CD4-positive, alpha-beta T cell treated with Interleukin-17A for 4 hours (primary cell): Measurements from ENCODE around the gene PRR14L.
A peak's percentile ranks its signal among the peaks of the same experiment; 100 is the strongest.
"Not testable (repeated sequence)": the region's sequence is repeated elsewhere in the genome, so short reads cannot be mapped to it uniquely, and the experiment has no call there.

ENCODE experiments used
- DNase-seq: peaks from one replicate; pipeline ENCODE4 v3.0.0-alpha.2; 2020; ENCODE audit warnings: mixed read lengths

PRR14L gene

GRCh38 chr22:31681349-31682345 lies 68.3 kb downstream of the PRR14L start:
- DNase-seq = no peak

DNA sequence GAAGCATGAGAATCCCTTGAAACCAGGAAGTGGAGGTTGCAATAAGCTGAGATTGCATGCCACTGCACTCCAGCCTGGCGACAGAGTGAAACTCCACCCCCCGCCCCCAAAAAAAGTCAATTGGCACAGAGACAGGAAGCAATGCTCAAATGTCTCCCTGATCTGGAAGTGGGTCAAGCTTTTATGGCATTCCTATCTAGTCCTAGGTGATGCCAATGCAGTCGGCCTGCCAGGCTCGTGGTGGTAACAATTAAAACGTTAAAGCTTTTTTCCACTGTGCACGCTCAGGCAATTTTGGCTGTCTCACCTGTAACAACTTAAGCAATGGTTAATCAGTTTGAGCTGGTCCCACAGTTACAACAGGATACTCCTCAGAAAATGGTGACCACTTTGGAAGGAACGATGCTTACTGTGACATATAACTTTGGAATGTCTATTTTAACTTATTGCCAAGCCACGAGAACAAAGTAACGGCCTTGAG lies 69.0 kb downstream of the PRR14L start:
- no peak for DNase-seq

DNA sequence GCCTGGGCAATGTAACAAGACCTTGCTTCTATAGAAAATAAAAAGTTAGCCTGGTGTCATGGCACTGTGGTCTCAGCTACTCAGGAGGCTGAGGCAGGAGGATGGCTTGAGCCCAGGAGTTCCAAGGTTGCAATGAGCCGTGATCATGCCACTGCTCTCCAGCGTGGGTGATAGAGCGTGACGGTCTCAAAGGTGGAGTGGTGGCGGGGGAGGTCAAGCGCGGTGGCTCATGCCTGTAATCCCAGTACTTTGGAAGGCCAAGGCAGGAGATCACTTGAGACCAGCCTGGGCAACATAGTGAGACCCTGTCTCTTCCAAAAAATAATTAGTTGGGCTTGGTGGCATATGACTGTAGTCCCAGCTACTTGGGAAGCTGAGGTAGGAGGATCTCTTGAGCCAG lies 71.2 kb downstream of the PRR14L start:
- no peak for DNase-seq

DNA sequence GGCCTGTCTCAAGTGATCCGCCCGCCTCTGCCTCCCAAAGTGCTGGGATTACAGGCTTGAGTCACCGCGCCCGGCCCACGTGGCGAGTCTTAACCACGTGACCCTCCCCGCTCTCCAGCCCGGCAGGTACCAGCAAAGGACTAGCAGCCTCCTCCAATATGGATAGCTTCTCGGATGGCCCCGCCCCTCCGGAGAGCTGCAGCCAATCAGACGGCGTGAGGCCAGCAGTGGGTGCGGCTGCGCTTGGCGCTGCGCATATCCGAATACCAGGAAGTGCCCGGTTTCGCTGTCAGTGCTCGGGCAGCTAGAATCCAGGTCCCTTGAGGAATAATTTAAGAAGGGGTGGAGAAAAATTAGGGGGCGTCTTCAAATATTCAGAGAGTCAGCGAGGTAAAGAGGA lies 73.2 kb downstream of the PRR14L start:
- DNase-seq = peak; percentile 96

DNA sequence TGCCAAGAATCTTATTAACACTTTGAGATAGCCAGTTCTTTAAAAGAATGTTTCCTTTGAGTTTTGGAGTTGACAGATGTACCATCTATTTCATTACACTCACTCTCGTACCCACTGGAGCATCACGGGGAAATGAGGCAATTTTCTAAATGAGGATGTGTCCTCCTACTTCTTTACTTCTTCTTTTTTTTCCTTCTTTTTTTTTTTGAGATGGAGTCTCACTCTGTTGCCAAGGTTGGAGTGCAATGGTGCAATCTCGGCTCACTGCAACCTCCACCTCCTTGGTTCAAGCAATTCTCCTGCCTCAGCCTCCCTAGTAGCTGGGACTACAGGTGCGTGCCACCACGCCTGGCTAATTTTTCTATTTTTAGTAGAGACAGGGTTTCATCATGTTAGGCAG lies 75.7 kb downstream of the PRR14L start:
- DNase-seq = not testable (repeated sequence)

DNA sequence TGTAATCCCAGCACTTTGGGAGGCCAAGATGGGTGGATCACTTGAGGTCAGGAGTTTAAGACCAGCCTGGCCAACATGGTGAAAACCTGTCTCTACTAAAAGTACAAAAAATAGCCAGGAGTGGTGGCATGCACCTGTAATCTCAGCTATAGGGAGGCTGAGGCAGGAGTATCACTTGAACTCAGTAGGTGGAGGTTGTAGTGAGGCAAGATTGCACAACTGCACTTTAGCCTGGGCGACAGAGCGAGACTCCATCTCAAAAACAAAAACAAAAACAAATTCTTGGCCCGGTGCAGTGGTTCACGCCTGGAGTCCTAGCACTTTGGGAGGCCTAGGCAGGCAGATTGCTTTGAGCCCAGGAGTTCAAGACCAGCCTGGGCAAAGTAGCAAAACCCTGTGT lies 81.1 kb downstream of the PRR14L start:
- not testable (repeated sequence) for DNase-seq

DNA sequence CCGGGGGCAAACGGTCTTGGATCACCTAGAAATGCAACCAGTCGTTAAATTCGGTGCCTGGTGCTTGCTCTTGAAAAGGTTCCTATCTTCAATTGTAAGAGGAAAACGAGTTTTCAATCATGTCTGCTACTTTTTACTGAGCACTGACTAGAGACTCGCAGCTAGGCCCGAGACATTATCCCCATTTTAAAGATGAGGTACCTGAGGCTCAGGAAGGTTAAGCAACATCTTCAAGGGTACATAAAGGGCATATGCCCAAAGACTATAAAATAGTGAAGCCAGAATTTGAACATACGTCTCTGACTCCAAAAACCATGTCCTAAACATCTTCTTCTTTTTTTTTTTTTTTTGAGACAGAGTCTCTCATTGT lies 87.3 kb downstream of the PRR14L start:
- no peak for DNase-seq

GRCh38 chr22:31661851-31662667 lies 87.9 kb downstream of the PRR14L start, which contains the start of gene PISD:
Gene PISD (minus strand): TSS chr22:31662215. CDS start chr22:31662208, 7 bp downstream.
- peak; percentile 98 for DNase-seq

GRCh38 chr22:31660860-31661341 lies 89.0 kb downstream of the PRR14L start:
- DNase-seq = peak; percentile 39

- no peak for DNase-seq
Observed at GRCh38 chr22:31659246-31659645, 90.7 kb downstream of the PRR14L start.

DNA sequence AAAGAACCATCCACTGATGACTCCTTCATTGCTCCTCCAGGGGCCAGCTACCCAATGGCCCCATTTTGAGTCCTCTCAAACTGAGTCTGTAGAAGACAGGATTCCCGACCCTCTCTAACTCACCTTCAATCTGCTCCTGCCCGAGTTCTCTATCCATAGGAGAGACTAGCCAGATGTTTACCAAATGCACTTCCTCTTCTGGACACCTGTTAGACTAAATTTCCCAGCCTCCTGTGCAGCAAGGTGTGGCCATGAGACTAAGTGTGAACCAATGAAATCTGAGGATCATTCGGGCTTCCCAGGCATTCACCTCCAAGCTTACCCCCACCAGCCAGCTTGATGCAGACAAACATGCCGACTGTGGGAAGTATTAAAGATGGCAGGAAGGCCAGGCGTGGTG lies 95.5 kb downstream of the PRR14L start:
- no peak for DNase-seq

GRCh38 chr22:31653944-31654343 lies 96.0 kb downstream of the PRR14L start:
- no peak for DNase-seq

GRCh38 chr22:31652911-31653684 lies 96.8 kb downstream of the PRR14L start:
- DNase-seq = no peak

GRCh38 chr22:31652088-31652487 lies 97.8 kb downstream of the PRR14L start:
- no peak for DNase-seq

DNA sequence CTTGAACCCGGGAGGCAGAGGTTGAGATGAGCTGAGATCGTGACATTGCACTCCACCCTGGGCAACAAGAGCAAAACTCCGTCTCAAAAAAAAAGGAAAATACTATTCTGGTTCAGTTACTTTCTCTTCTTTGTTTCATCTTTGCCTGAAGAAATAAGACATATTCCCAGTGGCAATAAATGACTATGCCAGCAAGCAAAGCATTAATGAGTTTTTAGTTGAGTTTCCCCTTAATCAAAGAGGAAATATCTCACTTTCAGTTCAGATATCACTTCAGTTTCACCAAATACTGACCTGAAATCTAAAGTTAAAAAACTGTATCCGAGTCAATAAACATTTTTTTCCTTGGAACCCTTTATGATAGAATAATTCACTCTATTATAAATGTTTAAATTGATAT lies 98.3 kb downstream of the PRR14L start:
- no peak for DNase-seq

DNA sequence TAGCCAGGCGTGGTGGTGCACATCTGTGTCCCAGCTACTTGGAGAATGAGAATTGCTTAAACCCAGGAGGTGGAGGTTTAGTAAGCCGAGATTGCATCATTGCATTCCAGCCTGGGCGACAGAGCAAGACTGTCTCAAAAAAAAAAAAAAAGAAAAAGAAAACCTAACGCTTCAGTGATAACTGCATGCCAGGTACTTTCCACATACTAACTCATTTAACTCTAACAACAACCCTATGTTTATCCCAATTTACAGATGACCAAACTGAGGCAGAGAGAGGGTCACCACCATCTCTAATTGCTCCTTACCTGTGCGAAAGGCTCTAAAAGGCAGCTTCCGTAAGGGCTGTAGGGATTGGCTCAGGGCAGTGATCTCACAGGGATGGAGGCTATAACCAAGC lies 99.5 kb downstream of the PRR14L start:
- DNase-seq = no peak

DNA sequence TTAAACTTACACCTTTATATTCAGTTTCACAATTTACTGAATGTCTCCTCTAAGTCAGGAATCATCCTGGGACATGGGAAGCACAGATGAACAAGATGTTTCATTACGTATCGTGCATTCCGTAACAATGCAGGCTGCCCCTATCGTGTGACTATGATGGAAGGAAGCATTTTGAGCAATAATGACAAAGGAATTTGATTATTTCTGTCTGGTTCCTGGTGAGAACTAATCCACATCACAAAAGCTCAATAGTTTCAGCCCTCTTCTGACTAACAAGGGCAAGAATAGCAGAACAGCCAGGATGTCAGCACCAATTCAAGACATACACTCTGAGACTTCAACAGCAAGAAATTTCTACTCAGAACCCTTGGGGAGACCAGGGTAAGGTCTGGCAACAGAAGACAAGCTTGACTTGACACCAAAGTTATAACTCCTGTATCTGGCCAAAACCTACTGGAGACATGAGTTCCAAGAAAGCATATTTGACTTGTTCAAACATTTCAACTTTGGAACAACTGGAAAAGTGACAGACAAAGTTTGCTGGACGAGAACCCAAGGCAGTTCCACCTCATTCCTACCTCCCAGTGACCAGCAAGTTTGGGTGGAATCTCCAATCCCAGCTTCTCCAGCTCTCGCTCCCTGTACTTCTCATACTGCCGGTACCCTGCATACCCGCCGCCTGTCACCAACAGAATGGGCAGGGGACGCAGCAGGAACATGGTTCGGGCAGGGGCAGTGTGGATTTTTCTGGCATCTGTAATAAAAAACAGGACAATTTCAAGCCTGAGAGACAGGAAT lies 102.2 kb downstream of the PRR14L start:
- no peak for DNase-seq

DNA sequence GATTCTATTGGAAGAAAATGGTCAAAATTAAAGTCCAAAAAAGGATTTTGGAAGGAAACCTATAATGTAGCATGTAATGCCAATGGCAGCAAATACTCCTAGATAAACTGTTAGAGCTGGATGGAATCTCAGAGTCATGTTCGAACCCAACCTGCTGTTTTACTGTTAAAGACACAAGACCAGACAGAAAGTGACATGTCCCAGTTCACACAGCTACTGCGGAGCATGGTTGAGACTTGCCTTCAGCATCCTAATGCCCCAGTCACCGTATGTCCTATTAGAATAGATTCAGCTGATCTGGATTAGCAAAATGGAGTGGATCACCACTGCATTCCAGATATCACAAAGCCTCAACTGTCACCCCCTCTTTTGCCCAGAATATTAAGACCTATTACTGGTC lies 102.9 kb downstream of the PRR14L start:
- no peak for DNase-seq

DNA sequence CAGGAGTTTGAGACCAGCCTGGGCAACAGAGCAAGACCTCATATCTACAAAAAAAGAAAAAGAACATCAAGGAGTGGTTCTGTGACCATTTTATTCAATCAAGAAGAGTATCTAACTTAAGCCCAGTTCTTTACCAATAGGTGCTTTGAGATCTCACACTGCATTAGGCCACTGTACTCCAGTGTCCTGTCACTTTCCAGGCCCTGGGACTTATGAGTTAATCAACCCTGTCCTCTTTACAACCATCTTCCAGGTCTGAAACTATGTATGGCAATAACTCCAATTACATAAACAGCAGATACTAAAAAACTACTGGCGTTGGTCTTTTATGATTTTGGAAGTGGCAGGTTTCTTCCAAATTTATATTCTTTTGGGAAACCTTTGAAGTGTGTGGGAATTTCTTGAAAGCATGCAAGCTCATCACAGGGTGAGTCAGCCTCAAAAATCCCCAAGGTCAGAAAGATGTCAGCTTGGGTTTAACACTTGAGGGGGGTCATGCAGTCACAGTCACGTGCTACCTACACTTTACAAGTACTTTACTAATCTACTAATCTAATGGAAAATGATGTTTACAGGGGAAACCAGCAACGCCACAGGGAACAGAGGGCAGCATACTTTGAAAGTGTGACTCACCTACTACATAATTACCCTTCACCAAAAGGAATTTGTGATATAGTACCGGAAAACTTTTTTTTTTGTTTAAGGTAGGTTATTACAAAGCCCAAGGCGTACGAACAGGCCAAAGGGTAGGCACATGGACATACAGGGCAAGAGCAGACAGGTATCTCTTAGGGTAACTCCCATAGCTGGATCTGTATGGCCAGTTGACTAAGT lies 103.5 kb downstream of the PRR14L start:
- no peak for DNase-seq

DNA sequence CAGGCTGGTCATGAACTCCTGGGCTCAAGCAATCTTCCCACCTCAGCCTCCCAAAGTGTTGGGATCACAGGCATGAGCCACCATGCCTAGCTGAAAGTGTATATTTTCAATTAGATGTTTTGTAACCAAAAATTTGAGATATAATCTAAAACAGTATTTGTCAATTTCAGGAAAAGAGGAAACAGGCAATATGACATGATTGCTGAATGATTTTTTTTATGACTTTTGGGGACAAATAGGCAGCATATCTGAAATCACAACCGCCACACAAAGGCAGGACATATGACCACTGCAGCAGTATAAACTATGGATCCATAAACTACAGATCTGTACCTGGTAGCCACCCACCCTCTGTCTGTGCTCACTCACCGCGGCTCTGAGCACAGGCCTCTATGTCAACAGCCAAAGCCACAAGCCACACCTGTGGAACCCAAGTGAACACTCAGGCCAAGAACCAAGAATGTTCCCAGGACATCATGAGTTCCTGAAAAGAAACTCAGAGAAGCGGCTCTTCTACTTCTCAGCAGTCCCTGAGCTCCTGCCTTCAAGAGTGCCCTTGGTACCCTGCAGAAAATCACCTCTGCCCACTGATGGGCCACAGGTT lies 110.4 kb downstream of the PRR14L start:
- no peak for DNase-seq
